ENCODE results near the gene PTPRG.

Gene PTPRG

DNA sequence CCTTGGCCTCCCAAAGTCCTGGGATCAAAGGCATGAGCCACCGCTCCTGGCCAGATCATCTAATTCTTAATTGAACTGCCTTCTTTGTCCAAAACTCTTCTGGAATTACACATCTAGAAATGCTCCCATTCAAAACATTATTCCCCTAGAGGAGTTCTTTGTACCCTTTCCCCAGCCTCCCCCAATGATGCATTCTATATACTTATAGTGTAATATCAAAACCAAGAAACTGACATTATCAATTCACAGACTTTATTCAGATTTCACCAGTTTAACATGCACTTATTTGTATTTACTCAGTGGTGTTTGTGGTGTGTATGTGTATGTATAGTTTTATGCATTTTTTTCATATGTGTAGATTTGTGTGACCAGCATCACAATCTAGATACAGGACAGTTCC is 85.0 kb downstream of the PTPRG start:
- TF ChIP-seq, protein P1, sequence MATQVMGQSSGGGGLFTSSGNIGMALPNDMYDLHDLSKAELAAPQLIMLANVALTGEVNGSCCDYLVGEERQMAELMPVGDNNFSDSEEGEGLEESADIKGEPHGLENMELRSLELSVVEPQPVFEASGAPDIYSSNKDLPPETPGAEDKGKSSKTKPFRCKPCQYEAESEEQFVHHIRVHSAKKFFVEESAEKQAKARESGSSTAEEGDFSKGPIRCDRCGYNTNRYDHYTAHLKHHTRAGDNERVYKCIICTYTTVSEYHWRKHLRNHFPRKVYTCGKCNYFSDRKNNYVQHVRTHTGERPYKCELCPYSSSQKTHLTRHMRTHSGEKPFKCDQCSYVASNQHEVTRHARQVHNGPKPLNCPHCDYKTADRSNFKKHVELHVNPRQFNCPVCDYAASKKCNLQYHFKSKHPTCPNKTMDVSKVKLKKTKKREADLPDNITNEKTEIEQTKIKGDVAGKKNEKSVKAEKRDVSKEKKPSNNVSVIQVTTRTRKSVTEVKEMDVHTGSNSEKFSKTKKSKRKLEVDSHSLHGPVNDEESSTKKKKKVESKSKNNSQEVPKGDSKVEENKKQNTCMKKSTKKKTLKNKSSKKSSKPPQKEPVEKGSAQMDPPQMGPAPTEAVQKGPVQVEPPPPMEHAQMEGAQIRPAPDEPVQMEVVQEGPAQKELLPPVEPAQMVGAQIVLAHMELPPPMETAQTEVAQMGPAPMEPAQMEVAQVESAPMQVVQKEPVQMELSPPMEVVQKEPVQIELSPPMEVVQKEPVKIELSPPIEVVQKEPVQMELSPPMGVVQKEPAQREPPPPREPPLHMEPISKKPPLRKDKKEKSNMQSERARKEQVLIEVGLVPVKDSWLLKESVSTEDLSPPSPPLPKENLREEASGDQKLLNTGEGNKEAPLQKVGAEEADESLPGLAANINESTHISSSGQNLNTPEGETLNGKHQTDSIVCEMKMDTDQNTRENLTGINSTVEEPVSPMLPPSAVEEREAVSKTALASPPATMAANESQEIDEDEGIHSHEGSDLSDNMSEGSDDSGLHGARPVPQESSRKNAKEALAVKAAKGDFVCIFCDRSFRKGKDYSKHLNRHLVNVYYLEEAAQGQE (IDR thresholded peaks at IDR 0.05; ENCODE audit: insufficient read depth in 1 of 2, low read depth in 2 of 2, low read length in 2 of 2): no peak
- no peak for TF ChIP-seq SIN3A (IDR thresholded peaks at IDR 0.05; ENCODE audit: borderline replicate concordance, insufficient read depth, low read length)
- no peak for TF ChIP-seq FOXP2 (optimal IDR thresholded peaks at IDR 0.05; ENCODE audit: borderline replicate concordance, extremely low read depth, extremely low read length, insufficient read depth)
- TF ChIP-seq POLR2AphosphoS5 (IDR thresholded peaks at IDR 0.05; ENCODE audit: low read depth, low read length): no peak
- no peak for TF ChIP-seq TAF1 (IDR thresholded peaks at IDR 0.05; ENCODE audit: borderline replicate concordance, insufficient read depth, low read length)

DNA sequence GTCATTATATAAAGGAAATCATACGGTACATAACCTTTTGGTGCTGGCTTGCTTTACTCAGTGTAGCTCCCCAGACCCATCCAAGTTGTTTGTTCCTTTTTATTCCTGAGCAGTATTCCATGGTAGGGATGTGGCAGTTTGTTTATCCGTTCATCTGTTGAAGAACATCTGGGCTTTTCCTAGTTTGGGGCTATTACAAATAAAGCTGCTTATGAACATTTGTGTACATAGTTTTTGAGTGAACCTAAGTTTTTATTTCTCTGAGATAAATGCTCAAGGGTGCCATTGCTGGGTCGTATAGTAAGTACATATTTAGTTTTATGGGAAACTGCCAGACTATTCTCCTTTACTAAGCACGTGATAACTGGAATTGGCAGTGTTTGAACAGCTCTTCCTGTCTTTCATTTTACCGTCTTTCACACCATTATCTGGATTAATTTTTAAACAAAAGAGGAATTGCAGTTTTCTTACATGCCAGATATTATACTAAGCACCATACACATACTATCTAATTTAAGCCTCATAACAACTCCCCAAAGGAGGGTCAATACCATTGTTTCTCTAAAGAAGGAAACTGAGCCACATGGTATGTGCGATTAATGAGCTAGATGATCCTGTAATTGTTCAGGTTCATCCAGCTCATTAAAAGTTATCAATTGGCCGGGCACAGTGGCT is 85.6 kb downstream of the PTPRG start:
- TF ChIP-seq POLR2AphosphoS5 (IDR thresholded peaks at IDR 0.05; ENCODE audit: low read depth, low read length) (no peak), TAF1 (IDR thresholded peaks at IDR 0.05; ENCODE audit: borderline replicate concordance, insufficient read depth, low read length) (no peak), FOXP2 (optimal IDR thresholded peaks at IDR 0.05; ENCODE audit: borderline replicate concordance, extremely low read depth, extremely low read length, insufficient read depth) (no peak), SIN3A (IDR thresholded peaks at IDR 0.05; ENCODE audit: borderline replicate concordance, insufficient read depth, low read length) (no peak)
- TF ChIP-seq, protein P1 (IDR thresholded peaks at IDR 0.05; ENCODE audit: insufficient read depth in 1 of 2, low read depth in 2 of 2, low read length in 2 of 2): no peak

DNA sequence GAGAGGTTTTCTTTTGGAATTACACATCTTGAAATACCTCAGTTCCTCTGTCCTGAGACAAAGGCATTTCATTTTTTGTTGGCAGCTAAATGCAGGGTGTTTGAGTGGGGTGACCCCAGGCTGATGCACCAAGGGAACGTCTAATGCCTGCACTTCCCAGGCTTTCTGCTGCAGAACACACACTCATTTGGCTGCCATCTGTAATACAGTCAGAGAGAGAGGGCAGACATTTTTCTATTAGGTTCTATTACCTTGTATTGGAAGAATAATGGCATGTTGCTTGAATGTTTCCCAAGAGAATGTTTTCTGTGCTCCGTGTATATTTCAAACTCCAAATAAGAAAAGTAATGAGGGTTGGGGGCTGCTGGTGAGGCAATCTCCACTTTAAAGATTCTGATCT is 87.1 kb downstream of the PTPRG start:
- TF ChIP-seq FOXP2 (optimal IDR thresholded peaks at IDR 0.05; ENCODE audit: borderline replicate concordance, extremely low read depth, extremely low read length, insufficient read depth): no peak
- TF ChIP-seq, protein P1 (IDR thresholded peaks at IDR 0.05; ENCODE audit: insufficient read depth in 1 of 2, low read depth in 2 of 2, low read length in 2 of 2): no peak
- TF ChIP-seq POLR2AphosphoS5 (IDR thresholded peaks at IDR 0.05; ENCODE audit: low read depth, low read length): no peak
- TF ChIP-seq TAF1 (IDR thresholded peaks at IDR 0.05; ENCODE audit: borderline replicate concordance, insufficient read depth, low read length): no peak
- TF ChIP-seq SIN3A (IDR thresholded peaks at IDR 0.05; ENCODE audit: borderline replicate concordance, insufficient read depth, low read length): no peak

DNA sequence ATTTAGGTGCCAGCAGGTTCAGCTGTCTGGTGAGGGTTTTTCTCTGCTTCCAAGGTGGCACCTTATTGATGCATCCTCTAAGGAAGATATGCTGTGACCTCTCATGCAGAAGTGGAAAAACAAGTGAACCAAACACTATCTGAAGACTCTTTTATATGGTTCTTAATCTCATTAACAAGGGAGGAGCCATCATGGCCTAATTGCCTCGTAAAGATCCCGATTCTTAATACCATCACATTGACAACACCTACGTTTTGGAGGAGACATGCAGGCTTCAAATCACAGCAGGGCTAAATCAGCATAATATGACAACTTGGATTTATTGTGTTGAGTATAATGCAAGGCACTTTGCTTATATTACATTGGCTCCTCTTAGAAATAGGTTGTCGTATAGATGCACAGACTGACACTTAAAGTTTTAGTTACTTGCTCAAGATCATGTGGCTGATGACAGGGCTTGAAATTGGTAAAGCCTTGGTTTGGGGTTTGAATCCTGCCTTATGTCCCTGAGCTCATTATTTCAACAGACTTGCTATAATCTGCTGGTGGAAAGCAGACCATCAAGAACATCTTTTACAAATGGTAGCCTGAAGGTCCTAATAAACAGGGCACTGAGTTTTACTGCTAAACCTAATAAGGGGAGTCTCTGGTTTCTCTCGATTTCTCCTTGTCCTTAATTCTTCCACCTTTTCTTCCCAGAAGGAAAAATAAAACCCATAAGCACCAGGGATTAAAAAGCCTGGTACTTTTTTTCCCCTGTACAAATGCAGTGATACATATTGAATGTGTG is 88.2 kb downstream of the PTPRG start:
- TF ChIP-seq, protein P1 (IDR thresholded peaks at IDR 0.05; ENCODE audit: insufficient read depth in 1 of 2, low read depth in 2 of 2, low read length in 2 of 2): no peak
- no peak for TF ChIP-seq POLR2AphosphoS5 (IDR thresholded peaks at IDR 0.05; ENCODE audit: low read depth, low read length)
- no peak for TF ChIP-seq TAF1 (IDR thresholded peaks at IDR 0.05; ENCODE audit: borderline replicate concordance, insufficient read depth, low read length)
- TF ChIP-seq FOXP2 (optimal IDR thresholded peaks at IDR 0.05; ENCODE audit: borderline replicate concordance, extremely low read depth, extremely low read length, insufficient read depth): no peak
- no peak for TF ChIP-seq SIN3A (IDR thresholded peaks at IDR 0.05; ENCODE audit: borderline replicate concordance, insufficient read depth, low read length)

Data from PFSK-1 (cell line).